RKO (cell line): ENCODE results near the gene MYL7.

Experiments
- DNase-seq: peaks from one replicate; pipeline ENCODE4 v3.0.0-alpha.2; 2016; ENCODE audit warnings: low spot score

MYL7 gene

DNA sequence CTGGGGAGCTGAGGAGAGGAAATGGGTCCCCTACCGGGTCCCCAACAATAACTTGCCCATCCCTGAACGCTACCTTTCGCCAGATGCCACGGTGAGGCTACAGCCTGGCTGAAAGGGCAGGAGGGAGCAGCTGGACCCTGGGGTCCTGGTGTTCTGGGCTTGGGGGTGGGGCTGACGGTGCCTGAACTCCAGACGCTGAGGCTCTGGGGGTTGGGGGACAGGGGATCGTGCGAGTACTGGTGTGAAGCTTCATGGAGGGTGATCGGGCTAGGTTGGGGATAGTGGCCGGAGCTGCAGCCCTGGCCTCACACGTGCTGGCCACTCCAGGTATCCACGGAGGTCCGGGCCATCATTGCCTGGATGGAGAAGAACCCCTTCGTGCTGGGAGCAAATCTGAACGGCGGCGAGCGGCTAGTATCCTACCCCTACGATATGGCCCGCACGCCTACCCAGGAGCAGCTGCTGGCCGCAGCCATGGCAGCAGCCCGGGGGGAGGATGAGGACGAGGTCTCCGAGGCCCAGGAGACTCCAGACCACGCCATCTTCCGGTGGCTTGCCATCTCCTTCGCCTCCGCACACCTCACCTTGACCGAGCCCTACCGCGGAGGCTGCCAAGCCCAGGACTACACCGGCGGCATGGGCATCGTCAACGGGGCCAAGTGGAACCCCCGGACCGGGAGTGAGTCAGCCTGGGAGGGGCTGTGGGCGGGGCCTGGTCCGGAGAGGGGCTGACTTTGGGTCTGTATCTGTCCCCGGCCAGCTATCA, 28.7 kb downstream of the MYL7 start:
- no peak for DNase-seq

DNA sequence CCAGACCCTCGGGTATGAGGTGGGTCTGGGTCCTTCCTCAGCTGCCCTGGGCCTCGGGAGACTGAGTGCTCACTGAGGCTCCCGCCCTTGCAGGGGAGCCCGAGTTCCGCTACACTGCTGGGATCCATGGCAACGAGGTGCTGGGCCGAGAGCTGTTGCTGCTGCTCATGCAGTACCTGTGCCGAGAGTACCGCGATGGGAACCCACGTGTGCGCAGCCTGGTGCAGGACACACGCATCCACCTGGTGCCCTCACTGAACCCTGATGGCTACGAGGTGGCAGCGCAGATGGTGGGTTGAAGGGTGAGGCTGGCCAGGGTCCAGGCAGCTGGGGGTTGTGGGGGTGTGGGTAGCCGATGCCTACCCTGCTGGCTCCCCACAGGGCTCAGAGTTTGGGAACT, 29.4 kb downstream of the MYL7 start:
- DNase-seq: no peak

DNA sequence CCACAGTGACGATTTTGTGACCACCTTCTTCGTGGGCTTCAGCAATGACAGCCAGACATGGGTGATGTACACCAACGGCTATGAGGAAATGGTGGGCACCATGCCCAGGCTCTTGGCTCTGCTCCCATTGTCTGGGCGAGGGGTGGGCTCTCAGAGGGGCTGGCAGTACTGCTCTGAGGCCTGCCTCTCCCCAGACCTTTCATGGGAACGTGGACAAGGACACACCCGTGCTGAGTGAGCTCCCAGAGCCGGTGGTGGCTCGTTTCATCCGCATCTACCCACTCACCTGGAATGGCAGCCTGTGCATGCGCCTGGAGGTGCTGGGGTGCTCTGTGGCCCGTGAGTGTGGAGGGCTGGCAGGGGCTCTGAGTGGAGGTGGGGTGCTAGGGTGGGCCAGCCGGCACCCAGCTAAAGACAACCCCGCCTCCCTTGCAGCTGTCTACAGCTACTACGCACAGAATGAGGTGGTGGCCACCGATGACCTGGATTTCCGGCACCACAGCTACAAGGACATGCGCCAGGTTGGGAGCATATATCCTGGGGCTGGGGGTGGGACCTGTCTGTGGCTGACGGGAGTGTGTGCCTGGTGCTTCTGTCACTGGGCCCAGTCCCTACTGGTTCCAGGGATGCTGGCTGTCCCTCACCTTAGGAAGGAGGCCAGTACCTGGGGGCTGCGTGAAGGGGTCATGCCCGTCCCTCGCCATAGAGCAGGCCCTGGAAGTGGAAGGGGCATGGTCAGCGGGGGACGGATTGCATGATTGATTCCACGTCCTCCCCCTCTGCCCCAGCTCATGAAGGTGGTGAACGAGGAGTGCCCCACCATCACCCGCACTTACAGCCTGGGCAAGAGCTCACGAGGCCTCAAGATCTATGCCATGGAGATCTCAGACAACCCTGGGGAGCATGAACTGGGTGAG, 30.2 kb downstream of the MYL7 start:
- no peak for DNase-seq

DNA sequence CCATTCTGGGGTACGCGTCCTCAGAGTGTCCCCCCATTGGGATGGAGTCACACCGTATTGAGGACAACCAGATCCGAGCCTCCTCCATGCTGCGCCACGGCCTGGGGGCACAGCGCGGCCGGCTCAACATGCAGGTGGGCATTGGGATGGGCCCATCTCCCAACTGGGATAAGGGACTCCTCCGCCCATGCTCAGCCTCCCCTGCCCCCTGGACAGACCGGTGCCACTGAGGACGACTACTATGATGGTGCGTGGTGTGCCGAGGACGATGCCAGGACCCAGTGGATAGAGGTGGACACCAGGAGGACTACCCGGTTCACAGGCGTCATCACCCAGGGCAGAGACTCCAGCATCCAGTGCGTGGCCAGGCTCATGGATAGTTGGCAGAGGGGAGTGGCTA, 31.1 kb downstream of the MYL7 start:
- no peak for DNase-seq

DNA sequence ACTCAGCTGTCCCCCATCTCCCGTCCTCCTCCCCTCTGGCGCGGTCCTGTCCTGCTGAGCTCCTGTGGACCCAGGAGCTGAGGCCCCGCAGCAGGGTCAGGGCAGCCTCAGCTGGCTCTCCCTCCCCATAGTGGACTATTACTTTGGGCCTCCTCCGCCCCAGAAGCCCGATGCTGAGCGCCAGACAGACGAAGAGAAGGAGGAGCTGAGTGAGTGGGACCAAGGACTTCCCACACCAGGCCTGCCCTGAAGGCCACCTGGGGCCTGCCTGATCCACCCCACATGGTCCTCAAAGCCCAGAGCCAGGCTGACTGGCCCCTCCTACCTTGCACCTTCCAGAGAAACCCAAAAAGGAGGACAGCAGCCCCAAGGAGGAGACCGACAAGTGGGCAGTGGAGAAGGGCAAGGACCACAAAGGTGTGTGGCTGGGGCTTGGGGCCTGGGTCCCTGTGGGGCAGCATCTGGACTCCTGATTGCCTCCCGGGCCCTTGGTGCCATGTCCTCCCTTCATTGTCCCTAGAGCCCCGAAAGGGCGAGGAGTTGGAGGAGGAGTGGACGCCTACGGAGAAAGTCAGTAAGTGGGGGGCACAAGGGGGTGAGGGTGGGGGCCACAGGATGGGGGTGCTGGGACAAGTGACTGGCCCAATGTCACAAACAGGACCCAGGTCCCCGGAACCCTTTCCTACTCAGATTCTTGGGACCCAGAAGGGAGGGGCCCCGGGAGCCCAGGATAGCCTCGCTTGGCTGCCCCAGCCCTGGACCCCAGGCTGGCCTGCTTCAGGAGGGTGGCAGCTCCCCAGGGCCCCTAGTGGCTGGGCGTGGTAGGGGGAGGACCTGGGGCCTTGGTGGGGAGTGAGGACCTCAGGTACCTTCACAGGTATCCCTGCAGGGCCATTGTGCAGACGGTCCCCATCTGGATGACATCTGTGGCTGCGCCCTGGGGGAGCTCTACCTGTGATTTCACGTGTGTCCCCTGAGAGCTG, 32.1 kb downstream of the MYL7 start:
- DNase-seq: no peak

DNA sequence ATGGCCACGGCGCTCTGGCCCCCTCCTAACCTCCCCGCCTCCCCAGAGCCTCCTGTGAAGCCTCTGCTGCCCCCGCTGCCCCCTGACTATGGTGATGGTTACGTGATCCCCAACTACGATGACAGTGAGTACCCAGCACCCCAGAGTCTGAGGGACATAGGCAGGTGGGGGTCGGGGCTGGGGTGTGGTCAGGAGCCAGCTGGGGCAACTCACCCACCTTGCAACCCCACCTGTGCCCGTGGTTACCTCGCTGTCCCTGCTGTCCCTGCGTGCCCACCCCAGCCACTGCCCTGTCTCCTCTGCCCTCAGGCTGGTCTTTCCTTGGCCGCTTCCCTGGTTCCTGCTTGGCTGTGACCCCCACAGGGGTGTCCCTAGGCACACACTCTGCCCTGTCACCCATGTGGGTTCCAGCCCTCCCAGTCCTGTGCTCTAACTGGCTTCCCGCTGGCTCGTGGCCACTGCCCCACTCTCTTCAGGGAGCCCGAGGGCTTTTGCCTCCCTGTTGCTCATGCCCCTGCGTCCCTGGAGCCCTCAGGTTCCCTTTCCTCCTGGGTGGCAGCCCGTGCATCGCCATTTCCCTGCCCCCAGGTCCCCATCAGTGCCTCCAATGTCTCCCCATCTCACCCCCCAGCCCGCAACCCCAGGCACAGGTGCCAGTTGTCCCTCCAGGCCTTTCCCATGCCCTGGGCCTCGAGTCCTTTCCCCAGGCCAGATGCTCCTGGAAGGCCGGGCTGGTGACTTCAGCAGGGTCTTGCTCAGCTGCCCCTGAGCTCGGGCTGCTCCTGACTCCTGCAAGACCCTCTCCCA, 33.0 kb downstream of the MYL7 start:
- DNase-seq: no peak

DNA sequence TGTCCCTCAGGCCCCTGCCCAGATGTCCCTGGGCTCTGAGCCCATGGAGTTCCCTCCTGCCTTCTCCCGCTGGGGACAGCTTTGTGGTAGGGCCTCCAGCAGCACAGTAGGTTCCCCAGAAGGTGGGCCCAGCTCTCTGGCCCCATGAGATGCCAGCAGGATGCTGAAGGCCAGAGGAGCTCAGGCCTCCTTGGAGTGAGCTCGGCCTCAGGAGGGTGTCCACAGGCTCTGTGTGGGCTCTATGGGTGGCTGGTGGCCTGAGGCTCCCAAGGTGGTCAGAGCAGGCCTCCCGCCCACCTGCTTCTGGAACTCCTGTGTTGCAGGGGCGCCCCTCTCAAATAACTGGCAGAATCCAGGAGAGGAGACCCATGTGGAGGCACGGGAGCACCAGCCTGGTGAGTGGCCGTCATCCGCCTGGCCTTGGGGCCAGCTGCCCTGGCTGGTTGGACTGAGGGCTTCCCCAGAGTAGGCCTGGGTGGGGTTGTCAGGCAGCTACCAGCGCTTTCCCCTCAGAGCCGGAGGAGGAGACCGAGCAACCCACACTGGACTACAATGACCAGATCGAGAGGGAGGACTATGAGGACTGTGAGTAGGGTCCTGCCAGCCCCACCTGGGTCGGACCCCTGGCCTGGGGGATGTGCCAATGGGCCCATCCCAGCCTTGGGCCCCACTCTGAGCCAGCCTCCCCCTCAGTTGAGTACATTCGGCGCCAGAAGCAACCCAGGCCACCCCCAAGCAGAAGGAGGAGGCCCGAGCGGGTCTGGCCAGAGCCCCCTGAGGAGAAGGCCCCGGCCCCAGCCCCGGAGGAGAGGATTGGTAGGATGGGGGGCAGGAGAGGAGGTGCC, 33.8 kb downstream of the MYL7 start:
- no peak for DNase-seq

DNA sequence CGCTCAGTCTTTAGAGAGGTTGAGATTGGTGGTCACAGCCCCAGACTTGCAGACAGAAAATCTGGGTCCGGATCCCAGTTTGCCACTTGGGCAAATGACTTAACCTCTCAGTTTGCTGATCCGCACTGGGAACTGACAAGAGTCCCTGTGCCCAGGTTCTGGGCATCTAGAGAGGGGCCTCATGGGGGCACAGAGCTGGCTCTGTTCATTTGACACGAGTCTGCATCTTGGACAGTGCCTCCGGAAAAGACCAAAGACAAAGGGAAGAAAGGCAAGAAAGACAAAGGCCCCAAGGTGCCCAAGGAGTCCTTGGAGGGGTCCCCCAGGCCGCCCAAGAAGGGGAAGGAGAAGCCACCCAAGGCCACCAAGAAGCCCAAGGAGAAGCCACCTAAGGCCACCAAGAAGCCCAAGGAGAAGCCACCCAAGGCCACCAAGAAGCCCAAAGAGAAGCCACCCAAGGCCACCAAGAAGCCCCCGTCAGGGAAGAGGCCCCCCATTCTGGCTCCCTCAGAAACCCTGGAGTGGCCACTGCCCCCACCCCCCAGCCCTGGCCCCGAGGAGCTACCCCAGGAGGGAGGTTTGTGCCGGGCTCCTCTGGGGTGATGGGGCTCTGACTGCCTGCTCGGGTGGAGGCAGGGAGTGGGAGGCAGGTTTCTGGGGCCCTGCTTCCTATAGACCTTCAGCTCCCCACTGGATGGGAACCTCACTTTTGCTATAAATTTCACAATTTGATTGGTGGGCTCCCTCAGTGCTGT, 34.6 kb downstream of the MYL7 start:
- no peak for DNase-seq

DNA sequence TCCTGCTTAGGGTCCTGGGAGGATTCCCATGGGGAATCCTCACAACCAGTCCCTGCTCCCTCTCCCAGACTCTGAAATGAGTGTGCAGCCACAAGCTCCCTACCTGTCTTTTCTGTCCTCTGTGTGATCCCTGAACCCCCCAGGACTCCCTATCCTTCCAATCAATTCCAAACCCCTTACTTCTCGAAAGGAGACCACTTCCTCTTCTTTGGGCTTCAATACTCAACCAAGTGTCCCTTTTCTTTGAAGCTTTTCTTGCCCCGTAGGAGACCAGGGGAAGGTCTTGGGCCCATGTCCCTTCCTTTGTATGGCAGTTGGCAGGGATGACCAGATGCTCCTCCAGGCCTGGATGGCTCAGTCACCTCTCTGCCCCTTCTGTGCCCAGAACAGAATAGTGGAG, 35.3 kb downstream of the MYL7 start:
- DNase-seq: no peak

DNA sequence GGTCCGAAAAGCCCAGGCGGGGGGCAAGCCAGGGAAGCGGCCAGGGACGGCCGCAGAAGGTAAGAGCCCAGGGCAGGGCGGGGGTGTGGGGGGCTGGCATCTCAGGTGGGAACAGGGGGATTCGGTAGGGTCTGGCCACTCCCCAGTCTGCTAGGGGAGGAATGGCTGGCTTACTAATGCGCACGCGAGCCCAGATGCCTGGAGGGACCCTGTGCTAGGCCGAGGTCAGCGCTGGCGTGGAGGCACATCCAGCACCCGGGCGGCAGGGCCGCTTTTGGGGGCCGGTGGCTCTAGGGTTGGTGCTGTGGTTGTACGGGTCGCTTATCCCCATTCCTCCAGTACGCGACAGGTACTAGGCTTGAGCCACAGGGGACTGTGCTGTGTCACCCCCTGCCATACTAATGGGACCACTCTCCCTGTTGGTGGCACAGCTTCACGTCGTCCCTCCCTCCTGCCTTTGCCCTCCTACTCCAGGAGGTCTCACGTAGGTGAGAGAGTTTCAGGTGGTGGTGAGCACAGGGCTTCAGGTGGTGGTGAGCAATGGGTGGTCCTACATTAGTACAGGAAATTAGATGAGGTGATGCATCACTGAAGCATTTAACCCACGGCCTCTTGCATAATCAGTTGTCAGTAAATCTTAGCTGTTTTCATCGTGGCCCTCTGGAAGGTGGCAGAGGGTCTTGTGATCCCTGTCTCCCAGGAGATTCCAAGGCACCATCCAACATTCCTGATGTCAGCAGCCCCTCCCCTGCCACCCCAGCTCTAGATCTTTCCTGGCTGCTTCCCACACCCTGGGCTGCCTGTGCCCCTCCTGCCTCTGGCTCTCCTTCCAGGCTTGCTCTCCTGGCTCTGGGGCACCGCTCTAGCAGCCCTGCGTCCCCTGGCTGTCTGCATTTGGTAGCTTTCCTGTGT, 36.0 kb downstream of the MYL7 start:
- no peak for DNase-seq

DNA sequence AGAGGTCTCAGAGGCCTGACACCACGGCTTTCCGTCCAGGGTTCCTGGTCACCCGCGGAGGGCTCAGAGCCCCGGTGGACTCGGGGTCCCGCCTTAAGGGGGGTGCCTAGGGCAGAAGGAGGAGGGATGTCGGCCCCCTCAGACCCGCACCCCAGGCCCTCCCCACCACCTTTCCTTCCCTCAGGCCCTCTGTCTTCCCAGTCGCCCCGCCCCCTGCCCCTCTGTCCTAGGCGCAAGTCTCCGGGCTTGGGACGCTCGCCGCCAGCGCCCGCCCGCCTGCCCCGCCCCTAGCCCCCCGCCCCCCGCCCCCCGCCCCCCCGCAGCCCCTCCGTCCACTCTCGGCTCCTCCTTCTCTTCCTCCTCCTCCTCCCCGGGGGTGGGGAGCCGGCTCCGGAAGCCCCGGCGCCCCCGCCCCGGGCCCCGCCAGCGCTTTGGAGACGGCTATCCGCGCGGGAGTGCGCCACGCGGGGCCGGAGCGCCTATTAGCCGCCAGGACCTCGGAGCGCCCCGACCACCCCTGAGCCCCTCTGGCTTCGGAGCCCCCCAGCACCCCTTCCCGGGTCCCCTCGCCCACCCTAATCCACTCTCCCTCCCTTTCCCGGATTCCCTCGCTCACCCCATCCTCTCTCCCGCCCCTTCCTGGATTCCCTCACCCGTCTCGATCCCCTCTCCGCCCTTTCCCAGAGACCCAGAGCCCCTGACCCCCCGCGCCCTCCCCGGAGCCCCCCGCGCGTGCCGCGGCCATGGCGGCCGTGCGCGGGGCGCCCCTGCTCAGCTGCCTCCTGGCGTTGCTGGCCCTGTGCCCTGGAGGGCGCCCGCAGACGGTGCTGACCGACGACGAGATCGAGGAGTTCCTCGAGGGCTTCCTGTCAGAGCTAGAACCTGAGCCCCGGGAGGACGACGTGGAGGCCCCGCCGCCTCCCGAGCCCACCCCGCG, 36.9 kb downstream of the MYL7 start, which contains the start of gene AEBP1:
Gene AEBP1 (plus strand): TSS at position 423 of the 937 bp plus-strand sequence. CDS start 321 bp downstream, at position 744.
- no peak for DNase-seq

DNA sequence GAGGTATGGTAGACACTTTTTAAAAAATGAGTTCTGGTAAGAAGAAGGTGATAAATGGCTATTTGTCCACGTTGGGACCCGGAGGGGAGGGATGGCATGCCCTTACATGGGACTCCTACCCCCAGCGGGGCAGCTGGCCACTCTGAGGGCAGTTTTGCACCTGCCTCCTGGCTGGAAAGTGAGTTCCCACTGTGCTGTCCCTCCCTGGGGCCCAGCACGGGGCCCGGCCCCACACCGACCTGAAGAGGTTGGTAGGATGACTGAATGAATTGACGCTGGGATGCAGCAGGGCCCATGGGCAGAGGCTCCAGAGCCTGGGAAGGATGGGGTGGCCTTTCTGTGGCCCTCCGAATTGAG, 37.6 kb downstream of the MYL7 start:
- no peak for DNase-seq

DNA sequence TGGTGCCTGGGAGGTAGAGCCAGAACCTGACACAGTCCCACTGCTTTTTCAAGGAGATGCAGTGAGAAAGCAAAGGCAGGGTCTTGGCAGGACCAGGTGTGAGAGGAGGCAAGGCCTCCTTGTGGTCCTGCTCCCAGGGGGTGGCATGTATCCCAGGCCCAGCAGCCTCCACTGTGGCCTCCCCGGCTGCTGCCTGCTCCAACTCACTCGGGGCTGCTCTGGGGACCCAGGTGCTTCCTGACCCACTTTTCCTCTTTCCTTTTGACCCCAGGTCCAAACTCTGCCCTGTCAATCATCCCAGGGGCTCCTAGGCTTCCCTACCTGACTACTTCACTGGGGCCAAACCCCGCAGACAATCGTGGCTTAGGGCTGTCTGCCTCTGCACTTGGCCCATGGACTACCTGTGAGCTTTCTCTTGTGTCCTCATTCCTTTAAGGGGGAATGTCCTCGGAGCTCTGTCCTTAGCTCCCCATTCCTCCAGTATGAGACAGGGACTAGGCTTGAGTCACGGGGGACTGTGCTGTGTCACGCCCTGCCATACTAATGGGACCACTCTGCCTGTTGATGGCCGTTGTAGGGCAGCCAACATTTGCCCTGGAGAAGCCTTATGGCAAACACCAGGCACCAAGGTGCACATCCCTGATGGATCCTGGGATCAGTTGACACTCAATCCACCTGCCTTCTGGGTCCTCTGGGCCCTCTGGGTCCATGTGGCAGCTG, 38.1 kb downstream of the MYL7 start:
- DNase-seq: no peak

DNA sequence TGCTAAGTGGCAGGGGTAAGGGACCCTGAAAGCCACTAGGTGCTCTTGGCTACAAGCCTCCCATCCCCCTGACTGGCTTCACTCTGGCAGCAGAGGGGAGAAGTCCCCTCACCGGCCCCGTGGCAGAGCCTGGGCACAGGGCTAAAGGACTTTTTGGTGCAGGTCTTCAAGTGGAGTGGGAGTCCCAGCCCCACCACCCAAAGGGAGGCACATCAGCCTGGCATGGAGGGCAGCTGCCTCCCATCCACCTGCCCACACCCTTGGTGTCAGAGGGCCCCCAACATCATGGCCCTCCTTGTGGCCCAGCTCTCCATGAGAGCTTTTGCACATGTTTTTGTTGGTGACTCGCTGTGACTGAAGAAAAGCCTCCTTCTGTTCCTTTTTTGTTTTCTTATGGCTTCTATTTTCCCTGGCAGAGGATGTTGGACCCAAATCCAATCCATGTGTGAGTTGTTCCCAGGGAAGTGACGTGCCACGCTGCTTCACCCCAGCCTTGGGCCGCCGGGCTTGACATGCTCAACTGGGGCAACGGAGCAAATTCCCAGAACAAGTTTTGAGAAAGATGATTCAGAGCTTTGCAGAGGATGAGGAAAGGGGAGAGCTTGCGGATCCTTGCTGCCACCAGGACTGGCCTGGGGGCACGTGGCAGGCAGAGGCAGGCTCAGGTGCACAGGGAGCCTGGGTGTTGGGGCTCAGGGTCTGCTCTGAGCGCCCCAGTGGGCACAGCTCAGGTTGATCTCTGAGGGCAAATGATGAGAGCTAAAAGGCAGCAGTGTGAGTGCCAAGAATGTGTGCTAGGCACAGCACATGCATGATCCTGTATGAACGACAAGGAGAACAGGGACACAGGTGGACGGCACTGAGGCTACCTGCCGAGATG, 38.9 kb downstream of the MYL7 start:
- DNase-seq: no peak

DNA sequence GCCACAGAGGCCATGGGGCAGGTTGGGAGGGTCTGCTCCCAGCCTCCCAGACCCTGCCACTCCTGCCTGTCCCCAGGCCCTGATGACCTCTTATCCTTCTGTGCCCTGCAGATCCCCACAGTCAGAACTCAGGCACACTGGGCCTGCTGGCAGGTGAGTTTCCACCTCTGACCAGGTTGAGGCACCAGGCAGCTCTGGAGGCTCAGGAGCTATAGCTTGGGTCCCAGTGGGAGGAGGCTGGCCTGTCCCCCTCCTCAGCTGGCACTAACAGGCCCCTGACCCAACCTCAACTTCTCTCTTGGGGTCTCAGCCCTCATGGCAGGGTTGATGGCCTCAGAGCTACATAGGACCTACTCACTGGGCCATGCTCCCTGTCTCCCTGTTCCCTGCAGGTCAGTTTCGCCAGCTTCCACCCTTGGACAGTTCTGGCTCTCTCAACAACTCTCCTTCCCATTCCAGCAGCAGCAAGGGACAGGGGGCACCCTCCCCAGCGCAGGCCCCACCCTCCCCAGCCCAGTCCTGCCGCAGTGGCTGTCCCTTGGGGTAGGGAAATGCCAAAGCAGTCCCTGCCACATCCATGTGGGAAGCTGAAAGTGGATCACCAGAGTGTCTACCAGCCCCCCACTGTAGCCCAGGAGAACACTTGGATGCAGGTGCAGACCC, 39.7 kb downstream of the MYL7 start:
- DNase-seq: no peak
